Measurements from ENCODE around the gene LRRFIP2.
"Not testable (repeated sequence)": the region's sequence is repeated elsewhere in the genome, so short reads cannot be mapped to it uniquely, and the experiment has no call there.

The LRRFIP2 gene

DNA sequence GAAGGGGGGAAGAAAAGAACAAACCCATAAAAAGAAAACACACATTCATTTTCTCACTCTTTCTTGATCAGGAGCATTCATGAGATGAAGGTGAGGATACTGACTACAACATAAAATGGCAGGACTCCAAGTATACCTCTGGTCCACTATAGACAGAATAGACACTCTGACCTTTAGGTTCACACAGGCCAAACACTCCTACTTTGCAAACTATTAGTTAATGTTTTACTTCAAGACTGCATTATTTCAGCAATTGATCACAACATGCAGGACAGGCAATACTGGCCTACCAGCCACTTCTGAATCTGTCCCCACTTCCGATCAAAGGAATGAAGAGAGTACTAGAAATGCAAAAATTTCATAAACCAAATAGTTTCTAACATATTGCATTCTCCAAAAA is 47.0 kb downstream of the LRRFIP2 start:
- Mint-ChIP-seq H3K4me1 (peaks cover 3% of the 10 kb centered on the region), H3K4me3 (no peak overlapping the region), H3K9me3 (no peaks in the 10 kb centered on the region), H3K27ac (no peak overlapping the region), H3K27me3 (no peaks in the 10 kb centered on the region), H3K36me3 (no peaks in the 10 kb centered on the region)
- no peak for DNase-seq
- CTCF ChIA-PET: no interaction called here

DNA sequence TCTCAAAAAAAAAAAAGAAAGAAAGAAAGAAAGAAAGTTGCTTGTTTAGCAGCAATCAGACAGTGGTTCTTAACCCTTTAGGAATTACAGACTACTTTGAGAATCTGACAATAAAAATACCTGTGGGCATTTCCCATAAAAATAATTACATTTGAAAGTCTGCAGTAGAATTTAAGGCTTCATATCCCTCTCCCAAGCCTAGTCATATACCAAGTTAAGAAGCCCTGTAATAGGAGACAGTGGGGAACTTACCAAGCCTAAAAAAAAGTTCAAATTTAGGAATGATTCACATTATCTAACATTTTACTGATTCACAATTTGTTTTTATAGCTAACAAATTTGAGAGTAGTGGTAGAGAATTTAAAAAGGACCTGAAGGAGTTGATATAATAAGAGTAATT is 47.5 kb downstream of the LRRFIP2 start:
- CTCF ChIA-PET: no interaction called here
- Mint-ChIP-seq H3K27ac (no peak overlapping the region), H3K4me1 (peaks cover 3% of the 10 kb centered on the region), H3K27me3 (no peaks in the 10 kb centered on the region), H3K9me3 (no peaks in the 10 kb centered on the region), H3K36me3 (peaks cover 4% of the 10 kb centered on the region), H3K4me3 (no peak overlapping the region)
- DNase-seq: no peak

DNA sequence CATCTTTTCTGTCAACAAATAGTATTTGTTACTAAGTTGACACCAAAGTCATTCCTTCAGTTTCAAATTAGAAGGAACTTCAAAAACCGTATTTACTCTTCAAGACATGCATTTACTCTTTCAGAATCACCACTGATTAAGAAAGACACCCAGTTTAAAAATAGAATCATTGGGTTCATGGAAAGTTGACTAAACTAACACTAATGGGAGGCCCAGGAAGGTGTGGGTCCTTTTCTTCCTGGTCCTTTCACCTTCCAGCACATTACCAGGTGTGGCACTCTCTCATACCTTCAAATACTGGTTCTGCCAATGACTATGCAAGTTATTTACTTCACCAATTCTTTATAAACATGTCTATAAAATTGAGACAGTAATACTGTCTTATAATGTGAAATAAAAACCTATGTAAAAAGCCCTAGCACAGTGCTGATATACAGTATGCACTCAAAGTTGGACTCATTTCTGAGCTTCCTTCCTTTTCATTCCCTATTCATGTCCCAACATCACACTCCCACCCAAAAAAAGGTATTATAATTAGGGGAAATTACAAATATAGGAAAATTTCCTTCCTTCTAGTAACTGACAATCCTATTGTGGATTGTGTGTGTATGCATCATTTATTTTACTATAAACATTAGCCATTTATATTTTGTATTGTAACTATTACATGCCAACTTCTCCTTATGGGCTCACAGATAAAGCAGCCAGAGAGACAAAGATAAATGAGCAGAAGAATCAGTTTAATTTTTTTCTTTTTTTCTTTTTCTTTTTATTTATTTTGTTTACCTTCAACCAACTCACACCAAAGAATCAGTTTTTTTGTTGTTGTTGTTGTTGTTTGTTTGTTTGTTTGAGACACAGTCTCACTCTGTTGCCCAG is 48.9 kb downstream of the LRRFIP2 start:
- peaks cover 4% of the 10 kb centered on the region for H3K36me3 Mint-ChIP-seq
- H3K4me1 Mint-ChIP-seq: peaks cover 3% of the 10 kb centered on the region
- H3K9me3 Mint-ChIP-seq: no peaks in the 10 kb centered on the region
- CTCF ChIA-PET: interaction anchor here (1.0 kb wide), 1 partner anchor 112 kb away, joined by 3 read pairs; no protein-coding TSS in a partner anchor
- H3K4me3 Mint-ChIP-seq: no peak overlapping the region
- DNase-seq: no peak
- no peak overlapping the region for H3K27ac Mint-ChIP-seq
- no peaks in the 10 kb centered on the region for H3K27me3 Mint-ChIP-seq

DNA sequence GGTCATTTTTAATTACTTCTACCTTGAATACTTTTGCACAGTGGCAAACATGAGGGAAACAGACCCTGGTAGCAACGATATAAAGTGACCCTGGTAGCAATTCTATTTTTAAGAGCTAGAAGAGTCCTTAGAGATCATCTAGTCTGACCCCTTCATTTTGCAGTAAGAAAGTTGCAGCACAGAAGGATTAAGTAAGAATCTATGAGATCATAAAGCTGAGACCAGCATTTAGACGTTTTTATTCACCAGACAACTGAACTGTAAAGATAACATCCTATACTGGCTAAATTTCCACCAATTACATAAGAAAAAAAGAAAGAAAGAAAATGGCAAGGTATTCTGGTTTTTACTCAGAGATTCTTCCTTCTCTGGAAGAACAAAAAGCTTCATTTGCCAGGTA is 49.9 kb downstream of the LRRFIP2 start:
- H3K27ac Mint-ChIP-seq: no peak overlapping the region
- peaks cover 4% of the 10 kb centered on the region for H3K36me3 Mint-ChIP-seq
- H3K4me3 Mint-ChIP-seq: no peak overlapping the region
- CTCF ChIA-PET: interaction anchor here (1.0 kb wide), 1 partner anchor 111 kb away, joined by 3 read pairs; no protein-coding TSS in a partner anchor
- no peak for DNase-seq
- H3K9me3 Mint-ChIP-seq: no peaks in the 10 kb centered on the region
- H3K27me3 Mint-ChIP-seq: no peaks in the 10 kb centered on the region
- H3K4me1 Mint-ChIP-seq: no peaks in the 10 kb centered on the region

DNA sequence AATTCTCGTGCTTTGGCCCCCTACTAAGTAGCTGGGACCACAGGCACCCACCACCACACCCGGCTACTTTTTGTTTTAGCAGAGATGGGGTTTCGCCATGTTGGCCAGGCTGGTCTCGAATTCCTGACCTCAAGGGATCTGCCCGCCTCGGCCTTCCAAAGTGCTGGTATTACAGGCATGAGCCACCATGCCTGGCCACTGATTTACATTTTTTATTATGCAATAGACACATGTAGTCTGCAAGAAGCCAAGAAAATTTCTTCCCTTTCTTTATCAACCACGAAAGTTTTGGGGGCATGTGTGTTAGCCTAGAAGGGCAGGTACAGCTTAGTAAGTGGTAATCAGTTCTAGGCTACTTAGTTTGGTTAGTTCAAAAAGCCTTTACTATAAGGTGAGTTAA is 51.1 kb downstream of the LRRFIP2 start:
- Mint-ChIP-seq H3K4me3 (no peak overlapping the region), H3K36me3 (peaks cover 4% of the 10 kb centered on the region), H3K4me1 (no peaks in the 10 kb centered on the region), H3K9me3 (no peaks in the 10 kb centered on the region), H3K27ac (no peak overlapping the region), H3K27me3 (no peaks in the 10 kb centered on the region)
- CTCF ChIA-PET: no interaction called here
- DNase-seq: no peak

DNA sequence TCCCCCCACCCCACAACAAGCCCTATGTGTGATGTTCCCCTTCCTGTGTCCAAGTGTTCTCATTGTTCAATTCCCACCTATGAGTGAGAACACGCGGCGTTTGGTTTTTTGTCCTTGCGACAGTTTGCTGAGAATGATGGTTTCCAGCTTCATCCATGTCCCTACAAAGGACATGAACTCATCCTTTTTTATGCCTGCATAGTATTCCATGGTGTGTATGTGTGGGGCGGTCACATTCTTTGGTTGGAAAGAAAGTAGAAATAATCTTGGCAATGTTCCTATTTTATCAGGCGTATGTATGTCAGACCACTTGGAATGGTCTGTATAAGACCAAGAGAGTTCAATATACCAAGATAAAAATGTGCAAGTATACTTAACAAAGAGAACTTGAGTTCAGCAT is 52.3 kb downstream of the LRRFIP2 start:
- CTCF ChIA-PET, H3K27me3 Mint-ChIP-seq, H3K4me1 Mint-ChIP-seq, H3K4me3 Mint-ChIP-seq, H3K36me3 Mint-ChIP-seq, H3K27ac Mint-ChIP-seq, DNase-seq, H3K9me3 Mint-ChIP-seq: not testable (repeated sequence)

DNA sequence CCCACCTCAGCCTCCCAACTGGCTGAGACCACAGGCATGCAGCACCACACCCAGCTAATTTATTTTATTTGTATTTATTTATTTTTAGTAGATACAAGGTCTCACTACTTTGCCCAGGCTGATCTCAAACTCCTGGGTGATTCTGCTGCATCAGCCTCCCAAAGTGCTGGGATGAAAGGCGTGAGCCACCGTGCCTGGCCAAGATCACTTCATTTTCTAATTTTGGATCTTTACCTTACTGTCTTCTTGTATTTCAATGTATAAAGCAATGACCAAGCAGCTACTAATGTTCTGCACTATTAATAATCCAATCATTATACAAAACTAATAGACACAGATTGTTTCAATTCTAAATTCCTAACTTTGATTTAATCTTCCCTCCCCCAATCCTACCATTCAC is 56.2 kb downstream of the LRRFIP2 start:
- no peak overlapping the region for H3K27ac Mint-ChIP-seq
- H3K4me1 Mint-ChIP-seq: no peaks in the 10 kb centered on the region
- CTCF ChIA-PET: no interaction called here
- no peak for DNase-seq
- no peaks in the 10 kb centered on the region for H3K27me3 Mint-ChIP-seq
- H3K9me3 Mint-ChIP-seq: no peaks in the 10 kb centered on the region
- H3K36me3 Mint-ChIP-seq: peaks cover 5% of the 10 kb centered on the region
- no peak overlapping the region for H3K4me3 Mint-ChIP-seq

DNA sequence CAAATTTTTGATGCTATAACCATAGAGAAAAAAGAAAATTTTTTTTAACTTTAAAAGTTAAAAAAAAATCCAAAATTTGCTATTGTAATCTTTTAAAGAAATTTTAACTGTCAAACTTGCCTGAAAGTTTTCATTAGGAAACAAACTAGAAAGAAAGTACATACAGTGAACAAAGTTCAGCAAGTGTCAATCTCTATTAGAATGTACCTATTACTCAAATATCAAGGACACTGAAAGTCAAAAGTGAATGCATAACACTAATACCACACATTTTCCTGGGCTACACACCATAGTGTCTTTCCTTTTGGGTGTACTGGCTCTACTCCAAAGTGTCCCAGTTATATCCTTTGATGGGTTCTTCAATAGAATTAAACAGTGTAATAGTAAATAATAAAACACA is 56.8 kb downstream of the LRRFIP2 start:
- no peaks in the 10 kb centered on the region for H3K4me1 Mint-ChIP-seq
- no peaks in the 10 kb centered on the region for H3K9me3 Mint-ChIP-seq
- no peak overlapping the region for H3K4me3 Mint-ChIP-seq
- no peak overlapping the region for H3K27ac Mint-ChIP-seq
- DNase-seq: no peak
- CTCF ChIA-PET: no interaction called here
- no peaks in the 10 kb centered on the region for H3K27me3 Mint-ChIP-seq
- H3K36me3 Mint-ChIP-seq: peaks cover 5% of the 10 kb centered on the region

DNA sequence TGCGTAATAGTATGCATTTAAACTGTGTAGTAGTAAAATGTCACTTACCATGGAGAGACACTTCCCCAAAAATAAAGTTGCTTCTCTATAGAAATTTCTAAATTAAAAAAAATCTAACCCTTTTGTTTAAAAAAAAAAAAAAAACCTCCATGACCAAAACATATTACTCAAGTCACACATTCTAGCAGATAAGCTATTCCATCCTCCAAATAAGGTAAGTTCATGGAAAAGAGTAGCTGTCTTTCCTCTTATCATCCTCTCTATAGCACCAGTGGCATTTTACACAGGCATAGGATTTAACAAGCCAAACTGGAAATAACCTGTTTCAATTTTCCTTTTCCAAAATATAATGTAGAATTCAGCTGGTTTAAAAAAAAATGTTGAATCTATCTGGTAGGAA is 57.4 kb downstream of the LRRFIP2 start:
- CTCF ChIA-PET: no interaction called here
- peaks cover 2% of the 10 kb centered on the region for H3K36me3 Mint-ChIP-seq
- DNase-seq: no peak
- no peaks in the 10 kb centered on the region for H3K9me3 Mint-ChIP-seq
- no peak overlapping the region for H3K4me3 Mint-ChIP-seq
- no peaks in the 10 kb centered on the region for H3K4me1 Mint-ChIP-seq
- no peaks in the 10 kb centered on the region for H3K27me3 Mint-ChIP-seq
- no peak overlapping the region for H3K27ac Mint-ChIP-seq

DNA sequence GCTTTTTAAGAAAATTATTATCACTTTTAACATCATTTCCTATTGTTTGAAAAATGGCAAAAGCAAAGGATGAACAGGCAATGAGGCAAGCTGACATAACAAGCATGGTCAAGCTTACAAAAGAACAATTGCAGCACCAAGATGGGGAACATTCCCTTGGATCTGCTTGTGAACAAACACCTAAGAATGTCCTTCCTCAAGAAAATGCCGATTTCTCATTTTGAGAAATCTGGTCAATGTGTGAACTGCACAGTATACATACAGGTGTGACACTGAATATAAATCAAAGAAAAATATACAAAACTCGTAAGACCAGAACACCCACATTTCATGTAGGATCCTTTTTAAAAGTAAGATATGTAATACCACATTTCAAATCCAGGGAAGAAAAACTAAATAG is 58.9 kb downstream of the LRRFIP2 start:
- Mint-ChIP-seq H3K27me3 (no peaks in the 10 kb centered on the region), H3K9me3 (no peaks in the 10 kb centered on the region), H3K36me3 (peaks cover 1% of the 10 kb centered on the region), H3K4me1 (no peaks in the 10 kb centered on the region), H3K4me3 (no peak overlapping the region), H3K27ac (no peak overlapping the region)
- DNase-seq: no peak
- CTCF ChIA-PET: interaction anchor here (0.7 kb wide), 1 partner anchor 135 kb away, joined by 5 read pairs; no protein-coding TSS in a partner anchor

DNA sequence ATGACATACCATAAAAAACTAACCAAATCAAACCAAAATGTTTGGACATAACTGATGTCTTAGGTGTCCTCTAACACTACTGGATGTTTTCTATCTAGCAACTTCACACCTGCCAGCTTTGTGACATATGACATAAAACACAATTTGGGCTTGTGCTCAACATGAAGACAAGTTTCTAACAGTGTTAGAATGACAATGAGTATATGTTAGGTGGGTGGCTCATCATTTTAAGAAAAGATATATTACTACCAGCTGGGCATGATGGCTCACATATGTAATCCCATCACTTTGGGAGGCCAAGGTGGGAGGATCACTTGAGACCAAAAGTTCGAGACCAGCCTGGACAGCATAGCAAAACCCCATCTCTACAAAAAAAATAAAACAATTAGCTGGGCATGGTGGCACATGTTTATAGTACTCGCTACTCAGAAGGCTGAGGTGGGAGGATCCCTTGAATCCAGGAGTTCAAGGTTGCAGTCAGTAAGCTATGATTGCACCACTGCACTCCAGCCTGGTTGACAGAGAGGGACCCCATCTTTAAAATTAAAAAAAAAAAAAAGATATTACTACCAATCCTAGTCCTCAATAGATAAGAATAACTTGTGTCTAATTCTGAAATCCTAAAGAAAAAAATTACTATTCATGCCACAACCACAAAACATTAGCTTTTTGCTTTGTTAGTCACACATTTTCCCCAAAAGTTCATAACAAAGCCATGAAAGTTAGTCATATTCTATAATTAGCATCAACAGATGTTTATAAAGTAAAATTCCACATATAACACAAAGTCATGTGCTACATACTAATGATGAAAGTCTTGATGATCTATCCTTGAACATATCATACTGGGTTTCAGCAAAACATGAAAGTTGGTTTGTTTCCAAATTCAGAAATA is 59.9 kb downstream of the LRRFIP2 start:
- CTCF ChIA-PET: no interaction called here
- Mint-ChIP-seq H3K27me3 (no peaks in the 10 kb centered on the region), H3K36me3 (peaks cover 1% of the 10 kb centered on the region), H3K4me1 (no peaks in the 10 kb centered on the region), H3K9me3 (no peaks in the 10 kb centered on the region), H3K27ac (no peak overlapping the region), H3K4me3 (no peak overlapping the region)
- no peak for DNase-seq

DNA sequence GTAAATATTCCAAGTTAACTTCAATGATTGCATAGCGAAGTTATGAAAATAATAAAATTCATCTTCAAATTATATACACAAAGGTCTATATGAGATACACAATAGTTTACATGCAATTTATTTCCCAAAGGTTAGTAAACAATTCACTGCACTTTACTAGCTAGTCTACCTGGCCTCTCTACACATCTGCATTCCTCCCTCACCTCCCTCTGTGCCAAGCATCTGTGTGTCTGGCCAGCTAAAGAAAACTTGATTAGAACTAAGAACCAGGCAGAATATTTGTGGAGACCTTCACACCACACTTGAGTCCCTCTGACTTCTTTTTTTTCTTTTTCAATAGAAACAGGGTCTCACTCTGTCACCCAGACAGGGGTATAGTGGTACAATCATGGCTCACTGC is 61.4 kb downstream of the LRRFIP2 start:
- no peak overlapping the region for H3K4me3 Mint-ChIP-seq
- no peaks in the 10 kb centered on the region for H3K4me1 Mint-ChIP-seq
- no peak for DNase-seq
- H3K9me3 Mint-ChIP-seq: no peaks in the 10 kb centered on the region
- CTCF ChIA-PET: no interaction called here
- no peak overlapping the region for H3K27ac Mint-ChIP-seq
- H3K36me3 Mint-ChIP-seq: peaks cover 1% of the 10 kb centered on the region
- no peaks in the 10 kb centered on the region for H3K27me3 Mint-ChIP-seq

DNA sequence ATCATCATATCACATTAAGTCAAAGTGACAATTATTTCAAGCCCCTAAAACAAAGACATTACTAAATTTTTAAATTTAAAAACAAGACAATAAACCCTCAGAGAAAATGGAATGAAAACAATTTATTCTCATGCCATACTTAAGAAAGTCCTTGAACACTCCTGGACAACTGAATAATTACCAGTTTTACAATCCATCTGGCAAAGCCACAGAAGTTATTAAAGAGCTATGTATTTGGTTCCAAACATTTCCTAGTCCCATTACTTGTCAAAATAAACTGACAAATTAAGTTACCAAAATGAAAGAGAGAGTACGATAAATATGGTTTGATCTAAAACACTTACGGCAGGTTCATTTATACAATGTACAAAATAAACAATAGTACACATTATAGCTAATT is 63.2 kb downstream of the LRRFIP2 start:
- Mint-ChIP-seq H3K27ac (no peak overlapping the region), H3K4me1 (no peaks in the 10 kb centered on the region), H3K27me3 (no peaks in the 10 kb centered on the region), H3K4me3 (no peak overlapping the region), H3K36me3 (peaks cover 1% of the 10 kb centered on the region), H3K9me3 (no peaks in the 10 kb centered on the region)
- DNase-seq: no peak
- CTCF ChIA-PET: no interaction called here

DNA sequence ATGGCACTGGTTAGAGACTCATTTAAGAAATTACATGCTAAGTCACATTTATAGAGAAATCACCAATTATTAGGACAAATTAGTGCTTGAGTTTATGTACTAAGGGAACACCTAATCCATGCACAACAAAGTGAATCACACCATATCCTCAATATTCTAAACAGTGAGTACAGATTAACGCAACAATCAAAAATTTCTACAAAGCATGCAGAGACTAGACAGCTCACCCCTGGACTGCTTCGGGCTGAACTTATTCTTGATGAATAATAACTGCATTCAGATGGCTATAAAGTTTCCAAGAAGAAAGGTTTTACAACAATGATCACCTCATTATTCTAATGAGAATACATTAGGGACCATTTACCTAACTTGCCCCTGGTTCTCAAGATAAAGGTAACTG is 66.5 kb downstream of the LRRFIP2 start:
- DNase-seq: no peak
- no peaks in the 10 kb centered on the region for H3K9me3 Mint-ChIP-seq
- H3K4me3 Mint-ChIP-seq: no peak overlapping the region
- no peak overlapping the region for H3K27ac Mint-ChIP-seq
- no peaks in the 10 kb centered on the region for H3K27me3 Mint-ChIP-seq
- CTCF ChIA-PET: interaction anchor here (1.0 kb wide), 1 partner anchor 12 kb away, joined by 3 read pairs; no protein-coding TSS in a partner anchor
- H3K36me3 Mint-ChIP-seq: no peaks in the 10 kb centered on the region
- H3K4me1 Mint-ChIP-seq: no peaks in the 10 kb centered on the region
